Mammary epithelial cell (primary cell): ENCODE results near the gene QPCT.

Experiments used
- EZH2 ChIP-seq: IDR thresholded peaks from 2 replicates; pipeline ENCODE4 v1.6.1; 2012; ENCODE audit warnings: low read length, inconsistent platforms, borderline replicate concordance
- TF ChIP-seq, protein P1 (sequence below), 2 donors: IDR thresholded peaks in 1 of 2; conservative IDR thresholded peaks in 1 of 2; 2 replicates each; pipeline ENCODE4 v1.5.1; 2011 to 2012; ENCODE audit warnings: inconsistent platforms in 2 of 2, low read length in 2 of 2, mild to moderate bottlenecking in 2 of 2, control low read depth in 1 of 2, low read depth in 1 of 2; ENCODE audit not compliant: insufficient read depth in 1 of 2; ENCODE audit errors: extremely low read depth in 1 of 2

DNA sequence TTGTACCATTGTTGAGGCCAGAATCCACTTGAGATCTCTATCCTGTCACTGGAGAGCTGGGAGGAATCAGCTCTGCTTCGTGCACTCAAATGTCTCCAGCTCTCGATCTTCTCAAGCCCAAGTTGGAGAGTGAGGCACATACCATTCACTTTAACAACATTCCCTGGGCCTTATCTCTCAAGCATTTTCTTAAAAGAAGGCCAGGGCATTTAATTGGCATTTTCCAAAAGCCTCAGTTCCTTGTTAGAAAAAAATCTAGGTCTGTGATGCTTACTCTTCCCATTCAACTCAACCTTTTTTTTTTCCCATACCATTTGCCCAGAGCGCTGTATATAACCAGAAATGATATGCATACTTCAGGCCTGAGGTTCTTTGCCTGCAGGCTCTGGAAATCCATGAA lies 10.1 kb downstream of the QPCT start:
- TF ChIP-seq, protein P1, sequence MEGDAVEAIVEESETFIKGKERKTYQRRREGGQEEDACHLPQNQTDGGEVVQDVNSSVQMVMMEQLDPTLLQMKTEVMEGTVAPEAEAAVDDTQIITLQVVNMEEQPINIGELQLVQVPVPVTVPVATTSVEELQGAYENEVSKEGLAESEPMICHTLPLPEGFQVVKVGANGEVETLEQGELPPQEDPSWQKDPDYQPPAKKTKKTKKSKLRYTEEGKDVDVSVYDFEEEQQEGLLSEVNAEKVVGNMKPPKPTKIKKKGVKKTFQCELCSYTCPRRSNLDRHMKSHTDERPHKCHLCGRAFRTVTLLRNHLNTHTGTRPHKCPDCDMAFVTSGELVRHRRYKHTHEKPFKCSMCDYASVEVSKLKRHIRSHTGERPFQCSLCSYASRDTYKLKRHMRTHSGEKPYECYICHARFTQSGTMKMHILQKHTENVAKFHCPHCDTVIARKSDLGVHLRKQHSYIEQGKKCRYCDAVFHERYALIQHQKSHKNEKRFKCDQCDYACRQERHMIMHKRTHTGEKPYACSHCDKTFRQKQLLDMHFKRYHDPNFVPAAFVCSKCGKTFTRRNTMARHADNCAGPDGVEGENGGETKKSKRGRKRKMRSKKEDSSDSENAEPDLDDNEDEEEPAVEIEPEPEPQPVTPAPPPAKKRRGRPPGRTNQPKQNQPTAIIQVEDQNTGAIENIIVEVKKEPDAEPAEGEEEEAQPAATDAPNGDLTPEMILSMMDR (conservative IDR thresholded peaks at IDR 0.05 in 1 of 2, IDR thresholded peaks at IDR 0.05 in 1 of 2; ENCODE audit: extremely low read depth in 1 of 2, insufficient read depth in 1 of 2, low read depth in 1 of 2, low read length in 2 of 2) = no peak
- no peak for TF ChIP-seq EZH2
